Body of pancreas (tissue), 4 donors: Measurements from ENCODE around the gene PCDHGA2.

Experiments
- POLR2A ChIP-seq, 3 donors: fragments of 450-650 bp; IDR thresholded peaks; one replicate each; pipeline ENCODE4 v1.6.1; 2016; ENCODE audit warnings: antibody characterized with exemption in 3 of 3, mild to moderate bottlenecking in 2 of 3
- TF ChIP-seq, protein P1 (sequence below), 7 experiments: fragments of 450-650 bp in 4 of 7; fragments of 200-600 bp in 3 of 7; sonication (generic) in 3 of 7; IDR thresholded peaks; one replicate each; pipeline ENCODE4 v1.5.1; 2016 to 2019; ENCODE audit warnings: antibody characterized with exemption in 7 of 7

DNA sequence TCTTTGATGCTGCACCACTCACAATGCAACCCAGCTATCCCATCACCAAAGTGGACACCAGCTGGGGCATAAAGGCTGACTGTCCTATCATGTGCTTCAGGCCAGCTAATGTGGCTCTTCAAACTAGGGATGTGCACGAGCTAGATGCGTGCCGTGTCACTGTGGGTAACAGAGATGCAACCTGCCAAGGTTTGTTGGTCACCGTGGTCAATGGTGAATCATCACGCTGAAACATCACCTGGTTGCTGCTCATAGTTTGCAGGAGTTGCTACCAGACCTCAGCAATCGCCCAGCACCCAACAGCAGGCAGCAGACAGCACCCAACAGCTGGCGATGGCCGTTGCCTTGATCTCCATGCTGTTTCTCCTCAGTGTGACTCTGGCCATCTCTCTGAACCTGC lies 10.3 kb upstream of the PCDHGA2 start:
- TF ChIP-seq, protein P1, sequence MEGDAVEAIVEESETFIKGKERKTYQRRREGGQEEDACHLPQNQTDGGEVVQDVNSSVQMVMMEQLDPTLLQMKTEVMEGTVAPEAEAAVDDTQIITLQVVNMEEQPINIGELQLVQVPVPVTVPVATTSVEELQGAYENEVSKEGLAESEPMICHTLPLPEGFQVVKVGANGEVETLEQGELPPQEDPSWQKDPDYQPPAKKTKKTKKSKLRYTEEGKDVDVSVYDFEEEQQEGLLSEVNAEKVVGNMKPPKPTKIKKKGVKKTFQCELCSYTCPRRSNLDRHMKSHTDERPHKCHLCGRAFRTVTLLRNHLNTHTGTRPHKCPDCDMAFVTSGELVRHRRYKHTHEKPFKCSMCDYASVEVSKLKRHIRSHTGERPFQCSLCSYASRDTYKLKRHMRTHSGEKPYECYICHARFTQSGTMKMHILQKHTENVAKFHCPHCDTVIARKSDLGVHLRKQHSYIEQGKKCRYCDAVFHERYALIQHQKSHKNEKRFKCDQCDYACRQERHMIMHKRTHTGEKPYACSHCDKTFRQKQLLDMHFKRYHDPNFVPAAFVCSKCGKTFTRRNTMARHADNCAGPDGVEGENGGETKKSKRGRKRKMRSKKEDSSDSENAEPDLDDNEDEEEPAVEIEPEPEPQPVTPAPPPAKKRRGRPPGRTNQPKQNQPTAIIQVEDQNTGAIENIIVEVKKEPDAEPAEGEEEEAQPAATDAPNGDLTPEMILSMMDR (IDR thresholded peaks at IDR 0.05) = no peak
- TF ChIP-seq POLR2A (IDR thresholded peaks at IDR 0.05) = no peak
